Activated CD8-positive, alpha-beta T cell treated with anti-CD3 and anti-CD28 coated beads, Interleukin-2, amount 10 ng/mL, durations not matched to agents 7 days and 5 days (primary cell): Measurements from ENCODE around the gene ELOVL5. TPM values are rescaled to one million over a fixed set of nuclear protein-coding genes. Genes with fewer than 3 reads are reported as not detected.
A peak's percentile ranks its signal among the peaks of the same experiment; 100 is the strongest.

Experiments used
- ATAC-seq: fragments of 150-1000 bp; cut with Tn5 transposase; one replicate; pipeline ENCODE4 v1.10.0; 2021; ENCODE audit warnings: moderate library complexity
- CTCF ChIA-PET: fragments of 350-600 bp; sonication (Branson Sonifier 250); formaldehyde crosslinking; loops from one replicate; lab custom pipeline; 2021; ENCODE audit warnings: antibody characterized with exemption; lab: Charles Lee
- POLR2A ChIA-PET: fragments of 350-600 bp; sonication (Branson Sonifier 250); formaldehyde crosslinking; loops from one replicate; lab custom pipeline; 2021; ENCODE audit warnings: antibody characterized with exemption; lab: Charles Lee
- DNase-seq: peaks from one replicate; pipeline ENCODE4 v3.0.0-alpha.2; 2020
- H3K27ac Mint-ChIP-seq: one replicate; pipeline ENCODE4 v1.8.0; 2021; ENCODE audit warnings: mild to moderate bottlenecking, mixed read lengths
- H3K27me3 Mint-ChIP-seq: one replicate; pipeline ENCODE4 v1.8.0; 2021; ENCODE audit warnings: low read depth, mixed read lengths
- H3K36me3 Mint-ChIP-seq: one replicate; pipeline ENCODE4 v1.8.0; 2021; ENCODE audit warnings: low read depth, mixed read lengths
- H3K4me1 Mint-ChIP-seq: one replicate; pipeline ENCODE4 v1.8.0; 2021; ENCODE audit warnings: low read depth, mixed read lengths
- H3K4me3 Mint-ChIP-seq: one replicate; pipeline ENCODE4 v1.8.0; 2021; ENCODE audit warnings: mild to moderate bottlenecking, mixed read lengths
- H3K9me3 Mint-ChIP-seq: one replicate; pipeline ENCODE4 v1.8.0; 2022; ENCODE audit warnings: mixed read lengths; ENCODE audit not compliant: insufficient read depth
- total RNA-seq, 2 experiments: library from RNA; stranded (reverse); gene quantifications; one replicate each; pipeline ENCODE4 v1.2.3, GENCODE V29; 2021

The ELOVL5 gene
- total RNA-seq, 2 experiments from 2014 or later, result 116 TPM

DNA sequence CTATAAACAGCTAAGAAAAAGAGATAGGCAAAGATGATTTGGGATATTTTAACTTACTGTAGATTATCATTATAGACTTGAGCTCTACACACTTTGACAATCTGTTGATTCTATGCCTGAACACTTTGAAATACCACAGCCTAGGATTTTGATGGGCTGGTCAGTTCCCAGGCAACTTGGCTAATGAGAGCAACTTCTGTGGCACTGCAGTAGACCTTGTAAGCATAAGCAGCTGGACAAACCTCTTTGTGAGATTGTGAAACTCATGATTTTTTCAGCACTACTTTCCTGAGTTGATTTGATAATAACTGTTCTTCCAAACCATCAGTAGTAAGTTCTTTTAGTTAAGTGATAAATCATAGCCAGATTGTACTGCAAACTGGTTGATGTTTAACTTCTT lies 27.1 kb upstream of the ELOVL5 start:
- Mint-ChIP-seq H3K27me3 (peaks cover 28% of the 10 kb centered on the region), H3K9me3 (no peaks in the 10 kb centered on the region)
- POLR2A ChIA-PET, result no interaction called here

GRCh38 chr6:53373638-53374037 lies 24.9 kb upstream of the ELOVL5 start:
- Mint-ChIP-seq H3K36me3 (no peaks in the 10 kb centered on the region), H3K4me3 (no peak overlapping the region), H3K27me3 (peaks cover 40% of the 10 kb centered on the region), H3K4me1 (no peaks in the 10 kb centered on the region), H3K9me3 (no peaks in the 10 kb centered on the region), H3K27ac (no peak overlapping the region)
- CTCF ChIA-PET, result no interaction called here
- POLR2A ChIA-PET, result no interaction called here
- no peak for ATAC-seq
- DNase-seq, result no peak

More for the DNA sequence above, 27.1 kb upstream of the ELOVL5 start:
- CTCF ChIA-PET, result no interaction called here
- ATAC-seq (no peak), DNase-seq (no peak)
- no peak overlapping the region for H3K4me3 Mint-ChIP-seq
- H3K27ac Mint-ChIP-seq, result no peak overlapping the region
- H3K36me3 Mint-ChIP-seq, result no peaks in the 10 kb centered on the region
- no peaks in the 10 kb centered on the region for H3K4me1 Mint-ChIP-seq

GRCh38 chr6:53369876-53370515 lies 21.2 kb upstream of the ELOVL5 start:
- no peak overlapping the region for H3K27ac Mint-ChIP-seq
- CTCF ChIA-PET, result no interaction called here
- no peaks in the 10 kb centered on the region for H3K4me1 Mint-ChIP-seq
- POLR2A ChIA-PET, result no interaction called here
- DNase-seq (no peak), ATAC-seq (no peak)
- H3K4me3 Mint-ChIP-seq, result no peak overlapping the region
- no peaks in the 10 kb centered on the region for H3K36me3 Mint-ChIP-seq
- H3K27me3 Mint-ChIP-seq, result peaks cover 25% of the 10 kb centered on the region
- H3K9me3 Mint-ChIP-seq, result peaks cover 4% of the 10 kb centered on the region

DNA sequence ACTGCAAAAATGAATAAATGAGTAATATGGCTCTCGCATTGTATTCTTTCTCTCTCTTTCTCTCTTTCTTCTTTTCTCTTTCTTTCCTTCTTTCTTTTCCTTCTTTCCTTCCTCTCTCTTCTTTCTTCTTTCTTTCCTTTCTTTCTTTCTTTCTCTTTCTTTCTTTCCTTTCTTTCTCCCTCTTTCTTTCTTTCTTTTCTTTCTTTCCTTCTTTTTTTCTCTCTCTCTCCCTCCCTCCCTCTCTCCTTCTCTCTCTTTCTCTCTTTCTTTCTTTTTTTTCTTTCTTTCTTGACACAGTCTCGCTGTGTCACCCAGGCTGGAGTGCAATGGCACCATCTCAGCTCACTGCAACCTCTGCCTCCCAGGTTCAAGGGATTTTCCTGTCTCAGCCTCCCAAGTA lies 20.3 kb upstream of the ELOVL5 start:
- CTCF ChIA-PET, result no interaction called here
- Mint-ChIP-seq H3K4me1 (no peaks in the 10 kb centered on the region), H3K27ac (no peak overlapping the region), H3K27me3 (peaks cover 18% of the 10 kb centered on the region), H3K36me3 (no peaks in the 10 kb centered on the region), H3K4me3 (no peak overlapping the region), H3K9me3 (peaks cover 4% of the 10 kb centered on the region)
- POLR2A ChIA-PET, result no interaction called here
- ATAC-seq (no peak), DNase-seq (no peak)

- DNase-seq (no peak), ATAC-seq (no peak)
- Mint-ChIP-seq H3K4me3 (no peak overlapping the region), H3K4me1 (peaks cover 16% of the 10 kb centered on the region), H3K27ac (no peak overlapping the region), H3K27me3 (peaks cover 14% of the 10 kb centered on the region), H3K9me3 (peaks cover 4% of the 10 kb centered on the region), H3K36me3 (peaks cover 2% of the 10 kb centered on the region)
- CTCF ChIA-PET, result no interaction called here
- POLR2A ChIA-PET, result no interaction called here
Observed at GRCh38 chr6:53366128-53366641, 17.4 kb upstream of the ELOVL5 start.

DNA sequence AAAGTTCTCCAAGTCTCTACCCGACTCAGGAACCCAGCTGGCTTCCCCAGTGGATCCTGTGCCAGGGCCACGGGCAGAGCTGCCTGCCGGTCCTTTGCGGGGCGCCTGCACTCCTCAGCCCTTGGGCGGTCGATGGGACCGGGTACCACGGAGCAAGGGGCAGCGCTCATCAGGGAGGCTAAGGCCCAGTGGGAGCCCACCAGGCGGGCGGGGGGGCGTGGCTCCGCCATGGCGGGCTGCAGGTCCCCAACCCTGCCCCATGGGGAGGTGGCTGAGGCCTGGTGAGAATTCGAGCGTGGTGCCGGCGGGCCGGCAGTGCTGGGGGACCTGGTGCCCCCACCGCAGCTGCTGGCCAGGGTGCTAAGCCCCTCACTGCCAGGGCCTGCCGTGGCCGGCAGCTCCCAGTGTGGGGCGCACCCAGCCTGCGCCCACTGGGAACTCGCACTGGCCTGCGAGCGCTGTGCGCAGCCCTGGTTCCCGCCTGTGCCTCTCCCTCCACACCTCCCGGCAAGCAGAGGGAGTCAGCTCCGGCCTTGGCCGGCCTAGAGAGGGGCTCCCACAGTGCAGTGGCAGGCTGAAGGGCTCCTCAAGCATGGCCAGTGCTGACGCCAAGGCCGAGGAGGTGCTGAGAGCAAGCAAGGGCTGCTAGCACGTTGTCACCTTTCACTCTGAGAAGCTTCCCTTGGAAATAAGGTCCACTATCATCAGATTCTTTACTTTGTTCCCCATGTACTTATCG lies 14.8 kb upstream of the ELOVL5 start:
- DNase-seq (no peak), ATAC-seq (no peak)
- Mint-ChIP-seq H3K9me3 (peaks cover 4% of the 10 kb centered on the region), H3K27me3 (peaks cover under 1% of the 10 kb centered on the region), H3K27ac (no peak overlapping the region), H3K4me3 (no peak overlapping the region), H3K36me3 (peaks cover 2% of the 10 kb centered on the region), H3K4me1 (peaks cover 37% of the 10 kb centered on the region)
- ChIA-PET POLR2A (interaction anchor here (5.4 kb wide), 1 partner anchor 16 kb away, joined by 122 read pairs; the partner anchor contains the start of gene ELOVL5), CTCF (interaction anchor here (0.8 to 1.6 kb wide), 2 partner anchors 16 to 121 kb away, joined by 5 to 8 read pairs; no protein-coding TSS in a partner anchor)

DNA sequence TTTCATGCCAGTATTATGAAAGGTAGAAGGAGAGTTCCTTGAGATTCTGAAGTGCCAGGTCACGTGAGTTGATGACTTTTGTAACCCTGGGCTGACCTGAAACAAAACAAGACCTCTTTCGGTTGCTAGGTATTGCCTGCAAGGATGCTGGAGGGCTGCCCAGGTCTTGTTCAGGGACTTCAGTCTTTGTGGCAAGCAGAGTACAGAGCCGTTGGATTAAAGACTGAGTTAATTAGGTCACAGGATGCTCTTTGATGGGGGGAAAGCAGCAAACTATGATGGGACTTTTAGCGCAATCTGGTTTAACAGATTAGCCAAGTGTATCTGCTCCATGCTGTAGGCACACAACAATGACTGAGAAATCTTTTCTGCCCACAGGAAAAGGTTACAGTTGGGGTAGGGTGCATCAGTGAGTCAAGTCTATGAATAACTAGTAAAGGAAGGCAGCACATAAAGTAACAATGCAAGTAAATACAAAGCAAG lies 12.8 kb upstream of the ELOVL5 start:
- Mint-ChIP-seq H3K36me3 (peaks cover 2% of the 10 kb centered on the region), H3K4me1 (peaks cover 47% of the 10 kb centered on the region), H3K27ac (peak overlapping the region; percentile 75), H3K4me3 (peak overlapping the region; percentile 39), H3K27me3 (no peaks in the 10 kb centered on the region), H3K9me3 (no peaks in the 10 kb centered on the region)
- ATAC-seq (peak; percentile 35), DNase-seq (peak; percentile 71)
- POLR2A ChIA-PET, result interaction anchor here (1.3 to 5.4 kb wide), 3 partner anchors 14 to 59 kb away, joined by 3 to 122 read pairs (median 11); partner anchors contain the start of gene ELOVL5
- CTCF ChIA-PET, result interaction anchor here (1.1 to 2.4 kb wide), 4 partner anchors 14 to 59 kb away, joined by 3 to 8 read pairs (median 6); no protein-coding TSS in a partner anchor

DNA sequence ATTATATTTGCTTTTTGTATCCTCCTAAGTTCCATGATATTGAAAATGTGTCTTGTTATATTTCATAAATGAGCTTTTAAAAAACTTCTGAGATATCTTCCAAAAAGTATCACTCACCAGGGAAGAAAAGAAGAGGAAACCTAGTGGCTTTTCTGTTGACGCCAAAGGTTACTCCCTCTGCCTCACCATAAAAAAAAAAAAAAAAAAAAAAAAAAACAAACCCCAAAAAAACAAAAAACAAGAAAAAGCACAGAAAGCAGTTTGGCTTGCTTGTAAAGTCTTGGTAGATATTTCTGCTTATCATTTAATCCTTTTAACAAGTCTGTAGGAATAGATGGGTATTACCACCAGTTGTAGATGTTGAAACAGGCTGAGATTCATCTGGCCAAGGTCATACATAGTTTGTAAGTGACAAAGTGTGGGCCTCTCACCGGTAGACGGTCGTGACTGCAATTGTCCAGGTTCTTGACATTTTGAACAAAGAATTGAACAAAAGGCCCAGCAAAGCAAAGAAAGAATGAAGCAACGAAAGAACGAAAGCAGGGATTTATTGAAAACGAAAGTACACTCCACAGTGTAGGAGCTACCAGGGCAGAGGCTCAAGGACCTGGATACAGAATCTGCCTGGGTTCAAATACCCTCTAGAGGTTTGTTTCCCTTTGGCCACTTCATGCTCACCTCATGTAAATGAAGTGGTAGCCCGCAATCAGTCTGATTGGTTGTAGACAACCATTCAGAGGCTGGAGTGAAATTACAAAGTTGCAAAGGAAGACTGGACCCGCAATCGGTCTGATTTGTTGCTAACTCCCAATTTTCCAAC lies 11.6 kb upstream of the ELOVL5 start:
- ChIA-PET POLR2A (interaction anchor here (0.6 to 5.4 kb wide), 8 partner anchors 13 to 379 kb away, joined by 3 to 122 read pairs (median 7); partner anchors contain the start of gene ELOVL5), CTCF (interaction anchor here (0.7 to 2.4 kb wide), 8 partner anchors 11 to 188 kb away, joined by 3 to 10 read pairs (median 4); partner anchors contain the start of gene ELOVL5)
- DNase-seq, result peak; percentile 29
- Mint-ChIP-seq H3K27me3 (no peaks in the 10 kb centered on the region), H3K36me3 (peaks cover 2% of the 10 kb centered on the region), H3K27ac (peak overlapping the region; percentile 98), H3K4me1 (peaks cover 47% of the 10 kb centered on the region), H3K9me3 (no peaks in the 10 kb centered on the region), H3K4me3 (peak overlapping the region; percentile 87)
- no peak for ATAC-seq

DNA sequence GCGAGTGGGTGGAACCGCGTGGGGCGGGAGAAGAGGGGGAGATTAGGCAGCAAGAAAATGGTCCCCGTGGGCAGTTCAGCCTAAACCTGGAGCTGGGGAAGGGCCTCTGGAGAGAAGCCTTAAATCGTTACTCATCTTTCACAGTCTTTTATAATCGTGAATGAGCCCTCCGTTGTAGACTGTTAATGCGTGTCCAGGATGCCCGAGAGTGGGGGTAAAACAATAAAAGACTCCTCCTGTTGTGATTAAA lies 11.0 kb upstream of the ELOVL5 start:
- Mint-ChIP-seq H3K27ac (peak overlapping the region; percentile 98), H3K4me3 (peak overlapping the region; percentile 87), H3K27me3 (peaks cover 1% of the 10 kb centered on the region), H3K4me1 (peaks cover 47% of the 10 kb centered on the region), H3K9me3 (no peaks in the 10 kb centered on the region), H3K36me3 (peaks cover 2% of the 10 kb centered on the region)
- CTCF ChIA-PET, result interaction anchor here (0.7 to 2.4 kb wide), 6 partner anchors 10 to 187 kb away, joined by 3 to 10 read pairs (median 4); partner anchors contain the start of gene ELOVL5
- DNase-seq (no peak), ATAC-seq (no peak)
- POLR2A ChIA-PET, result interaction anchor here (0.6 to 5.4 kb wide), 10 partner anchors 12 to 378 kb away, joined by 3 to 122 read pairs (median 4); partner anchors contain the start of gene ELOVL5

DNA sequence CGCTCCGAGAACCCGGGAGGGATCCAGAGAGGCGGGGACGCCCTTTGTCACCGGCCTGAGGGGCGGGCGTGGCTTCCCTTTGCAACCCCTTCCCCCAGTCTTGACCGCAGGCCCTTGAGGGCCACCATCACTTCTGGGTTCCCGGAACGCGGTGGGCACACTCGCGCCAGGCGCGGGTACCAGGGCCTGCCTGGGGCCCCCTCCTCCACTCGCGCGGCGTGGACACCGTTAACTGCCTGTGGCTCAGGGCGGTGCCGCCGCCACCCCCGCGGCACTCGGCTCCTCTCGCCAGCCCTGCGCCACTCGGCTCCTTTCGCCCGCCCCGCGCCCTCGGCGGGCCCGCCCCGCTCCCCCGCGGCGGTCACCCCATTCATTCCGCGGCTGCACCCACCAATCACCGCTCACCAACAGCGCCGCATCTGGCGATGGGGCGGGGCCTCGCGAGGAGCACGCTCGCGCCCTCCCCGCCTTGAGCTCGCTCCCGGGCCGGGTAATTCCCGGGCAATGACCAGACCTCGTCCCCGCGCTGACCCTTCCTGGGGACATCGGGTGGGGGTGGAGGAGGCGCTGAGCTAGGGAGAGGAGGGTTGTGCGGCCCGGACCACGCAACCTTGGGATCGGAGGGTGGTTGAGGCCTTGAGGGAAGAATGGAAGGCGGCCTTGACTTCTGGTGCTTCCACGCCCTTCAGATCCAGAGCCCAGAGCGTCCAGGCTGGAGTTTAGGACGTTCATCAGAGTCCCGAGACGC lies 10.5 kb upstream of the ELOVL5 start:
- no peaks in the 10 kb centered on the region for H3K9me3 Mint-ChIP-seq
- H3K36me3 Mint-ChIP-seq, result peaks cover 2% of the 10 kb centered on the region
- peaks cover 47% of the 10 kb centered on the region for H3K4me1 Mint-ChIP-seq
- peaks cover 6% of the 10 kb centered on the region for H3K27me3 Mint-ChIP-seq
- CTCF ChIA-PET, result interaction anchor here (0.7 to 2.4 kb wide), 6 partner anchors 9 to 187 kb away, joined by 3 to 10 read pairs (median 4); partner anchors contain the start of gene ELOVL5
- peak; percentile 96 for ATAC-seq
- POLR2A ChIA-PET, result interaction anchor here (0.6 to 5.4 kb wide), 10 partner anchors 12 to 171 kb away, joined by 3 to 122 read pairs (median 6); partner anchors contain the start of gene ELOVL5
- DNase-seq, result peak; percentile 92
- H3K4me3 Mint-ChIP-seq, result peak overlapping the region; percentile 87
- H3K27ac Mint-ChIP-seq, result peak overlapping the region; percentile 98
